Uterus (tissue), 4 donors: ENCODE measurements around the gene AGFG2. TPM values are rescaled to one million over a fixed set of nuclear protein-coding genes. Genes with fewer than 3 reads are reported as not detected.
A peak's percentile ranks its signal among the peaks of the same experiment; 100 is the strongest.

Experiments used
- DNase-seq, 2 donors: peaks; one replicate each; pipeline ENCODE4 v3.0.0-alpha.2; 2019 to 2020
- H3K27ac ChIP-seq, 2 donors: fragments of 200-600 bp; sonication (generic); 1 replicate in 1 of 2; 2 replicates in 1 of 2; pipeline ENCODE4 v1.5.1; 2016 to 2018
- H3K27me3 ChIP-seq, 2 donors: fragments of 200-600 bp; sonication (generic); one replicate each; pipeline ENCODE4 v1.5.1; 2018 to 2019; ENCODE audit warnings: control low read depth in 1 of 2
- H3K36me3 ChIP-seq, 2 donors: fragments of 200-600 bp; sonication (generic); one replicate each; pipeline ENCODE4 v1.5.1; 2019; ENCODE audit warnings: control low read depth in 1 of 2
- H3K4me1 ChIP-seq, 2 donors: fragments of 200-600 bp; sonication (generic); one replicate each; pipeline ENCODE4 v1.5.1; 2018 to 2019; ENCODE audit warnings: control low read depth in 1 of 2
- H3K4me3 ChIP-seq, 2 donors: fragments of 200-600 bp; sonication (generic); 1 replicate in 1 of 2; 2 replicates in 1 of 2; pipeline ENCODE4 v1.5.1; 2018 to 2019; ENCODE audit warnings: mild to moderate bottlenecking in 1 of 2
- H3K9me3 ChIP-seq, 2 donors: fragments of 200-600 bp; sonication (generic); one replicate each; pipeline ENCODE4 v1.5.1; 2019; ENCODE audit warnings: control low read depth in 1 of 2
- POLR2A ChIP-seq, 2 donors: fragments of 450-650 bp; IDR thresholded peaks; one replicate each; pipeline ENCODE4 v1.6.1; 2016; ENCODE audit warnings: antibody characterized with exemption in 2 of 2, mild to moderate bottlenecking in 1 of 2, moderate library complexity in 1 of 2
- intact Hi-C: fragments of 100-400 bp; cut with DNase I; formaldehyde crosslinking; loops from one replicate; pipeline ENCODE4 v1.15.1; 2023; ENCODE audit warnings: low total_unique reads
- total RNA-seq, 4 donors: library from RNA; depleted of rRNA in 3 of 4; stranded (reverse); fragments of >200 nt in 3 of 4; gene quantifications; one replicate each; pipeline versions ENCODE4 v1.1.0 to v1.2.4, GENCODE V29; 2014 to 2023
- TF ChIP-seq, protein P1 (sequence below), 4 experiments: fragments of 200-600 bp in 2 of 4; fragments of 450-650 bp in 2 of 4; sonication (generic) in 2 of 4; IDR thresholded peaks; one replicate each; pipeline ENCODE4 v1.5.1; 2016 to 2019; ENCODE audit warnings: antibody characterized with exemption in 4 of 4, mild to moderate bottlenecking in 2 of 4, moderate library complexity in 1 of 4
- donor health status: DM: yes; HTN: yes; CAD: no.

Gene AGFG2, protein sequence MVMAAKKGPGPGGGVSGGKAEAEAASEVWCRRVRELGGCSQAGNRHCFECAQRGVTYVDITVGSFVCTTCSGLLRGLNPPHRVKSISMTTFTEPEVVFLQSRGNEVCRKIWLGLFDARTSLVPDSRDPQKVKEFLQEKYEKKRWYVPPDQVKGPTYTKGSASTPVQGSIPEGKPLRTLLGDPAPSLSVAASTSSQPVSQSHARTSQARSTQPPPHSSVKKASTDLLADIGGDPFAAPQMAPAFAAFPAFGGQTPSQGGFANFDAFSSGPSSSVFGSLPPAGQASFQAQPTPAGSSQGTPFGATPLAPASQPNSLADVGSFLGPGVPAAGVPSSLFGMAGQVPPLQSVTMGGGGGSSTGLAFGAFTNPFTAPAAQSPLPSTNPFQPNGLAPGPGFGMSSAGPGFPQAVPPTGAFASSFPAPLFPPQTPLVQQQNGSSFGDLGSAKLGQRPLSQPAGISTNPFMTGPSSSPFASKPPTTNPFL
- total RNA-seq, result 10 to 100 TPM in 3 of 4 donors, 1 to 10 TPM in 1; 6.8 to 64.4 (median 20.4) TPM

DNA sequence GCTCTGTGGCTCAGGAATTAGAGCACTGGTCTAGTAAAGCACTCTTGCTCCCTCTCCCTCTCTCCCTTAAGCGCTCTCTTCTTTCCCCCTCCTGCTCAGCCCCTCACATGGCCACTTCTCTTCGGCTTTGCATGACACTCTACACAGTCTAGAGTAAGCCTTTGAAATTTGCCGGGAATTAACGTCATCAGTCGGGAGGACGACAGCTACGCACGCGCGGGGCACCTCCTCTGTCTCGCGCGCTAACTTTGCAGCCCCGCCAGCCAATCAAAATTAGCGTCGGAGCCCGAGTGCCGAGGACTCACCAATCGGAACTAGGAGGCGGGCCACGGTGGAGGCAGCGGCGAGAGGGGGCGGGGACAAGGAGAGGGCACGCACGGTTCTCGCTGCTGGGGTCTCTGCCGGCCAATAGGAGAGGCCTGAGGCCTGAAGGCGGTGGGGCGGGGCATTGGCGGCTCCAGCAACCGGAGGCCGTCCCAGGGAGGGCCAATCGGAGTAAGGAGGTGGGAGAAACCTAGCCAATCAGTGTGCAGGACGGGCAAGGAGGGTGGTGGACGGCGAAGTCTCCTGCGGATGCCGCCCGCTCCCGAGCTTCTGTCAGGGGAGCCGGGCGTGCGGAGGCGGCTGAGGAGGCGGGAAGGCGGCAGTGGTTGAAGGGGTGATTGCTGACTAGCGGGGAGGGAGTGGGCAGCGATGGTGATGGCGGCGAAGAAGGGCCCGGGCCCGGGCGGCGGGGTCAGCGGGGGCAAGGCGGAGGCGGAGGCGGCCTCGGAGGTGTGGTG lies at the start of gene AGFG2:
TSS of gene AGFG2 (plus strand) at position 550 of the 782 bp plus-strand sequence. CDS start at position 694, 144 bp downstream.
- H3K4me1 ChIP-seq, result peaks cover 7 to 8% of the 10 kb centered on the region in 2 donors
- DNase-seq, result peak; percentile 100
- peak within 1 kb of the TSS; percentile 44 to 82 for H3K27ac ChIP-seq
- H3K9me3 ChIP-seq, result no peaks in the 10 kb centered on the region
- H3K4me3 ChIP-seq, result peak within 1 kb of the TSS; percentile 77 to 78
- no peaks in the 10 kb centered on the region for H3K27me3 ChIP-seq
- TF ChIP-seq POLR2A (IDR thresholded peaks at IDR 0.05), result peak; percentile 92 to 93
- TF ChIP-seq, protein P1, sequence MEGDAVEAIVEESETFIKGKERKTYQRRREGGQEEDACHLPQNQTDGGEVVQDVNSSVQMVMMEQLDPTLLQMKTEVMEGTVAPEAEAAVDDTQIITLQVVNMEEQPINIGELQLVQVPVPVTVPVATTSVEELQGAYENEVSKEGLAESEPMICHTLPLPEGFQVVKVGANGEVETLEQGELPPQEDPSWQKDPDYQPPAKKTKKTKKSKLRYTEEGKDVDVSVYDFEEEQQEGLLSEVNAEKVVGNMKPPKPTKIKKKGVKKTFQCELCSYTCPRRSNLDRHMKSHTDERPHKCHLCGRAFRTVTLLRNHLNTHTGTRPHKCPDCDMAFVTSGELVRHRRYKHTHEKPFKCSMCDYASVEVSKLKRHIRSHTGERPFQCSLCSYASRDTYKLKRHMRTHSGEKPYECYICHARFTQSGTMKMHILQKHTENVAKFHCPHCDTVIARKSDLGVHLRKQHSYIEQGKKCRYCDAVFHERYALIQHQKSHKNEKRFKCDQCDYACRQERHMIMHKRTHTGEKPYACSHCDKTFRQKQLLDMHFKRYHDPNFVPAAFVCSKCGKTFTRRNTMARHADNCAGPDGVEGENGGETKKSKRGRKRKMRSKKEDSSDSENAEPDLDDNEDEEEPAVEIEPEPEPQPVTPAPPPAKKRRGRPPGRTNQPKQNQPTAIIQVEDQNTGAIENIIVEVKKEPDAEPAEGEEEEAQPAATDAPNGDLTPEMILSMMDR (IDR thresholded peaks at IDR 0.05), result peak in 1 of 4 experiments; percentile 25
- intact Hi-C loops, result no loop called here
- no peaks in the 10 kb centered on the region for H3K36me3 ChIP-seq

DNA sequence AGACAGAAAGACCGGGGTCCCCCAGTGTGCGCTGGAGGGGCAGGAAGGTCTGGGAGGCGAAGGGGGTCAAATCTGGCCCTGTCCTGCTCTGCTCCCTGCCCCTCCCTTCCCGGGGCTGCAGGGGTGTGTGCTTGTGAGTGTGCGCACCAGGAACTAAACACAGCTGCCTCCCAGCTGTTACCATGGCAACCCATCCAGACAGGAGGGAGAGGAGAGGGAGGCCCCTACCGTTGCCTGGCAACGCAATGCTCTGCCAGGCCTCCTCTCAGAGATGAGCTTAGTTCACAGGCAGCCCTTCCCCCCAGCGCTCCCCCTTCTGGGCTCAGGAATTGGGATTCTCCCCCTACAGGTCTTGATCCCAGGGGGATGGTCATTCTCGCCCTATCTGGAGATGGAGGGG lies 49.2 kb upstream of the AGFG2 start:
- H3K4me1 ChIP-seq, result no peaks in the 10 kb centered on the region
- H3K36me3 ChIP-seq, result no peaks in the 10 kb centered on the region
- H3K9me3 ChIP-seq, result no peaks in the 10 kb centered on the region
- peak; percentile 60 to 80 for DNase-seq
- intact Hi-C loops, result no loop called here
- no peak overlapping the region for H3K27ac ChIP-seq
- no peak for TF ChIP-seq POLR2A (IDR thresholded peaks at IDR 0.05)
- TF ChIP-seq, protein P1 (IDR thresholded peaks at IDR 0.05), result no peak
- H3K27me3 ChIP-seq, result no peaks in the 10 kb centered on the region
- no peak overlapping the region for H3K4me3 ChIP-seq

DNA sequence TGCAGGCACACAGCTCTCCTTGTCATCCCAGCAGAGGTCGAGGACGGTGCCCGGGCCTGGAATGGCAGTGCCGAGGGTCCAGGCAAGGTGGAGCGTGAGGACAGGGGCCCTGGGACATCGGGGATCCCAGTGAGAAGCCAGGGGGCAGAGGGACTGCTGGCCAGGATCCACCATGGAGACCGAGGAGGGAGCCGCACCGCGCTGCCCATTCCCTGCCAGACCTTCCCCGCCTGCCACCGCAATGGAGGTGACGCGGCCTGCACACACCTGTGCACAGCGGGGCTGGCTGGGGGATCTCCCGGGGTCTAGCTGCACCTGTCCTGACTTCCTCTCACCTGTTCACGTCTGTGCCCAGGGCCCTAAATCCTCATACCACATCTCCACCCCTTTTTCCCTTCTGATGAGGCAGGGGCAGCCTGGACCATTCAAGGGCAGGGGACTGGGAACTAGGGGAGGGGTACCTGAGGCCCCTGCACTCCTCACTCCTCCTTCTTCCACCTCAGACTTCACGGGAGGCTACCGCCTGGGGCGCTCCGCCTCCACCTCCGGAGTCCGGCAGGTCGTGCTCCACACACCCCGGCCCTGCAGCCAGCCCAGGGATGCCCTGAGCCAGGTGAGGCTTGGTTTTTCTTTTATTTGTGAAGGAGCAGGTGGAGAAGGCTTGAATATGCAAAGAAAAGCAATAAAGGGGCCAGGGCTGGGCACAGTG lies 48.4 kb upstream of the AGFG2 start:
- Histone ChIP-seq H3K9me3 (no peaks in the 10 kb centered on the region), H3K36me3 (no peaks in the 10 kb centered on the region), H3K4me3 (no peak overlapping the region), H3K4me1 (no peaks in the 10 kb centered on the region), H3K27ac (no peak overlapping the region), H3K27me3 (no peaks in the 10 kb centered on the region)
- DNase-seq, result no peak
- intact Hi-C loops, result no loop called here
- TF ChIP-seq POLR2A (IDR thresholded peaks at IDR 0.05), result no peak

DNA sequence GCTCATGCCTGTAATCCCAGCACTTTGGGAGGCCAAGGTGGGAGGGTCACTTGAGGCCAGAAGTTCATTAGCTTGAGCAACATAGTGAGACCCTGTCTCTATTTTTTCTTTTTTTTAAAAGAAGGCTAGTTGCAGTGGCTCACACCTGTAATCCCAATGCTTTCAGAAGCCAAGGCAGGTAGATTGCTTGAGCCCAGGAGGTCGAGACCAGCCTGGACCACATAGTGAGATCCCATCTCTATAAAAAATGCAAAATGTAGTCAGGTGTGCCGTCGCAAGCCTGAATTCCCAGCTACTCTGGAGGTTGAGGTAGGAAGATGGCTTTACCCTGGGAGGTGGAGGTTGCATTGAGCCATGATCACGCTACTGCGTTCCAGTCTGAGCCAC lies 47.8 kb upstream of the AGFG2 start:
- no peak for TF ChIP-seq POLR2A (IDR thresholded peaks at IDR 0.05)
- TF ChIP-seq, protein P1 (IDR thresholded peaks at IDR 0.05), result no peak
- intact Hi-C loops, result no loop called here
- no peak overlapping the region for H3K27ac ChIP-seq
- no peaks in the 10 kb centered on the region for H3K36me3 ChIP-seq
- no peak overlapping the region for H3K4me3 ChIP-seq
- H3K9me3 ChIP-seq, result no peaks in the 10 kb centered on the region
- no peak for DNase-seq
- no peaks in the 10 kb centered on the region for H3K27me3 ChIP-seq
- no peaks in the 10 kb centered on the region for H3K4me1 ChIP-seq

DNA sequence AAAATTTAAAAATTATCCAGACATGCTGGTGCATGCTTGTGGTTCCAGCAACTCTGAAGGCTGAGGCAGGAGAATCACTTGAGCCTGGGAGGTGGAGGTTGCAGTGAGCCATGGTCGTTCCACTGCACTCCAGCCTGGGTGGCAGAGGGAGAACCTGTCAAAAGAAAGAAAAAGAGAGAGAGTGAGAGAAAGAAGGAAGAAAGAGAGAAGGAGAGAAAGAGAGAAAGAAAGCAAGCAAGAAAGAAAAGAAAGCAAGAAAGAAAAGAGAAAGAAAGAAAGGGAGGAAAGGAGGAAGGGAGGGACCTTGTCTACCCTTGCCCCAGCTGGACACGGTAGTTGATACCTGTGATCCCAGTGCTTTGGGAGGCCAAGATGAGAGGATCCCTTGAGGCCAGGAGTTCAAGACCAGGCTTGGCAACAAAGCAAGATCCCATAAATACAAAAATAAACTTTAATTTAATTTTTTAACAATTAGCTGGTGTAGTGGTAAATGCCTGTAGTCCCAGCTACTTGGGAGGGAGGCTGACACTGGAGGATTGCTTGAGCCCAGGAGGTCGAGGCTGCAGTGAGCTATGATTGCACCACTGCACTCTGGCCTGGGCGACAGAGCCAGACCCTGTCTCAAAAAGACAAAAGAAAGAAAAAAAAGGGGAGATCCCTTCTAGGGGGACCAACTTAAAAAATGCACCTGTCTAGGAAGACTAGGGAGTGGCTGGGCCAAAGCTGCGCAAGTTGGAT lies 46.1 kb upstream of the AGFG2 start:
- intact Hi-C loops, result no loop called here
- Histone ChIP-seq H3K27ac (peak overlapping the region; percentile 61 to 70), H3K9me3 (no peaks in the 10 kb centered on the region), H3K36me3 (no peaks in the 10 kb centered on the region), H3K27me3 (no peaks in the 10 kb centered on the region), H3K4me3 (peak overlapping the region; percentile 13 to 21), H3K4me1 (no peaks in the 10 kb centered on the region)
- no peak for TF ChIP-seq POLR2A (IDR thresholded peaks at IDR 0.05)
- TF ChIP-seq, protein P1 (IDR thresholded peaks at IDR 0.05), result no peak
- DNase-seq, result no peak
